GM12892 (cell line): ENCODE measurements around the gene POLR2B.

Source experiments
- POLR2A ChIP-seq: IDR thresholded peaks from 2 replicates; pipeline ENCODE4 v1.6.1; 2011; ENCODE audit warnings: low read depth, low read length, control low read depth
- POLR2AphosphoS5 ChIP-seq: IDR thresholded peaks from 2 replicates; pipeline ENCODE4 v1.6.1; 2011; ENCODE audit warnings: low read depth, low read length, control low read depth

DNA sequence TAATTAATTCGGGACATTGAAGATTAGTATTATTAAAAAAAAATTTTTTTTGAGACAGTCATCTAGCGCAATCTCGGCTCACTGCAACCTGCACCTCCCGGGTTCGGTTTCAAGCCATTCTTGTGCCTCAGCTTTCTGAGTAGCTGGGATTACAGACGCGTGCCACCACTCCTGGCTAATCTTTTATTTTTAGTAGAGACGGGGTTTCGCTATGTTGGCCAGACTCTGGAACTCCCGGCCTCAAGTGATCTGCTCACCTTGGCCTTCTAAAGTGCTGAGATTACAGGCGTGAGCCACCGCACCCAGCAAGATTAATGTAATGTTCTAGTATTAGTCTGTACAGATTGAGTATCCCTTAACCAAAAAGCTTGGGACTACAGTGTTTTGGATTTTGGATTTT, 38.3 kb upstream of the POLR2B start:
- no peak for TF ChIP-seq POLR2A
- no peak for TF ChIP-seq POLR2AphosphoS5
